Bronchial epithelial cell (primary cell): ENCODE data around the gene COL25A1. TPM values are rescaled to one million over a fixed set of nuclear protein-coding genes. Genes with fewer than 3 reads are reported as not detected.

Source experiments
- DNase-seq: peaks from one replicate; pipeline ENCODE4 v3.0.0-alpha.2; 2010; ENCODE audit warnings: low read depth
- FAIRE-seq: peaks from 2 replicates; lab custom pipeline; 2011; peaks lifted over from hg19 to GRCh38; lab: Jason Lieb, UNC
- H3K27me3 ChIP-seq: 2 replicates; pipeline ENCODE4 v1.5.1; 2011; ENCODE audit warnings: low read length; ENCODE audit not compliant: control insufficient read depth, insufficient read depth
- H3K36me3 ChIP-seq: 2 replicates; pipeline ENCODE4 v1.5.1; 2011; ENCODE audit warnings: low read length; ENCODE audit not compliant: control insufficient read depth, insufficient read depth
- H3K4me3 ChIP-seq: 2 replicates; pipeline ENCODE4 v1.5.1; 2011; ENCODE audit warnings: mild to moderate bottlenecking, low read depth, low read length, control low read depth
- total RNA-seq: library from RNA; depleted of rRNA; stranded (reverse); fragments of >200 nt; gene quantifications from 2 replicates; pipeline ENCODE4 v1.2.1, GENCODE V29; 2014
- TF ChIP-seq, protein P1 (sequence below): IDR thresholded peaks from 2 replicates; pipeline ENCODE4 v1.5.1; 2011; ENCODE audit warnings: mild to moderate bottlenecking, moderate library complexity, low read length, control low read depth, inconsistent platforms; ENCODE audit not compliant: insufficient read depth, severe bottlenecking

COL25A1 gene
- total RNA-seq, 1 donor from 2014 or later, result under 0.01 TPM

- FAIRE-seq (no peak), DNase-seq (no peak)
- TF ChIP-seq, protein P1, sequence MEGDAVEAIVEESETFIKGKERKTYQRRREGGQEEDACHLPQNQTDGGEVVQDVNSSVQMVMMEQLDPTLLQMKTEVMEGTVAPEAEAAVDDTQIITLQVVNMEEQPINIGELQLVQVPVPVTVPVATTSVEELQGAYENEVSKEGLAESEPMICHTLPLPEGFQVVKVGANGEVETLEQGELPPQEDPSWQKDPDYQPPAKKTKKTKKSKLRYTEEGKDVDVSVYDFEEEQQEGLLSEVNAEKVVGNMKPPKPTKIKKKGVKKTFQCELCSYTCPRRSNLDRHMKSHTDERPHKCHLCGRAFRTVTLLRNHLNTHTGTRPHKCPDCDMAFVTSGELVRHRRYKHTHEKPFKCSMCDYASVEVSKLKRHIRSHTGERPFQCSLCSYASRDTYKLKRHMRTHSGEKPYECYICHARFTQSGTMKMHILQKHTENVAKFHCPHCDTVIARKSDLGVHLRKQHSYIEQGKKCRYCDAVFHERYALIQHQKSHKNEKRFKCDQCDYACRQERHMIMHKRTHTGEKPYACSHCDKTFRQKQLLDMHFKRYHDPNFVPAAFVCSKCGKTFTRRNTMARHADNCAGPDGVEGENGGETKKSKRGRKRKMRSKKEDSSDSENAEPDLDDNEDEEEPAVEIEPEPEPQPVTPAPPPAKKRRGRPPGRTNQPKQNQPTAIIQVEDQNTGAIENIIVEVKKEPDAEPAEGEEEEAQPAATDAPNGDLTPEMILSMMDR, result no peak
- H3K36me3 ChIP-seq, result no peaks in the 10 kb centered on the region
- no peaks in the 10 kb centered on the region for H3K27me3 ChIP-seq
- no peak overlapping the region for H3K4me3 ChIP-seq
Observed at GRCh38 chr4:109199585-109199984, 102.9 kb downstream of the COL25A1 start.

DNA sequence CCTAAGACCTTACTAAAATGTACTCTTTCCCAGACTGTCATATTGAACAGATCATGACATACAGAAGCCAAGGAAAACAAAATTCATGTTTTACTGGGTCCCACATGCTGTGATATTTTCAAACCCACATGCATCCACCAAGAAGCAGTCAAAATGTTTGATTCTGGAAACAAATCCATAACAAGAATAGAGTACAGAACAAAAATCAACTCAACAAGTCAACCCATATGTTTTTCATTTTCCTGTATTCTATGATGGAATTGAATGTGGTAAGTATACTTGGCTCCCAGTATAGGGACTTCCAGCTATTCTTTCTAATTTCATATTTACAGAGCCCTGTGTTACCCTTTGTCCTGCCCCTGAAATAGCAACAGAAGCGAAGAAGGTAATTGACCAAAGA is 106.8 kb downstream of the COL25A1 start:
- no peak for FAIRE-seq
- Histone ChIP-seq H3K4me3 (no peak overlapping the region), H3K36me3 (no peaks in the 10 kb centered on the region), H3K27me3 (no peaks in the 10 kb centered on the region)
- no peak for DNase-seq
- TF ChIP-seq, protein P1, result no peak

DNA sequence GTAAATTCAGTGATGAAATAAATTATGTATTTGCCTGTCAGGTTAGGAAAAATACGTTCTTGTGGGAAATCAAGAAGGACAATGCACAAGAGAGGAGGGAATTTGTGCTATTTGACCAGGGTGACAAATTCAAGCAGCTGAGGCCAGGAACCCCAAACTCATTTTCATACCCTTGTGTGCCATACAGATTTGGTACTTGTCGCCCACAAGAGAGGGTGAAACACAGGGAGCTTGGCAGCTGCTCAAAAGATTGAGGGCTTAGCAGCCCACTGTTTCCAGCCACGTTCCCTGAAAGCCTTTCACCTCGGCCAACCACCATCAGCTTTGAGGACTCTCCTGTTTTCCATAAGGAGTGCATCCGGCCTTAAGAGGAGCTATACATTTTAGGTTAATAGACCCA is 111.2 kb downstream of the COL25A1 start:
- Histone ChIP-seq H3K36me3 (no peaks in the 10 kb centered on the region), H3K27me3 (no peaks in the 10 kb centered on the region), H3K4me3 (no peak overlapping the region)
- FAIRE-seq (no peak), DNase-seq (no peak)
- TF ChIP-seq, protein P1, result no peak

DNA sequence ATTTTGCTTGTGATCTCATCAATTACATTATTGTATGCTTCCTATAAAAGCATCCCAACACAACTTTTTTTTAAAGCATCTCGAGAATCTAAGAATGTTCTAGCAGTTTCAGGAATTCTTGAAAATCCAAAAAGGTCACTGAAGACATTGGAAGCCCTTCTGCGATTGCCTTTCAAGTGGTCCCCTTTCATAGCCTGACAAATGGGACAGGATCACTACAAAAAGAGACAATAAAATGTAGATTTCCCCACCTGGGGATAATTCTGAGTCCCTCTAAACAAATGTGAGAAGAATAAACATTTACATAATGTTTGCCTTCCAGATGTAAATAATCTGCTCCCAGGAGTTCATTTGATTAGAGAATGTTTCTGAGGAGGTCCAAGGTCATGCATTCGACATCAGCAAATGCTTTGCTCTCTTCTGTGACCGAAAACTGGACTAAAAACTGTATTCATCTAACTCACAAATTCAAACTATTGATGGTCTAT is 116.0 kb downstream of the COL25A1 start:
- H3K36me3 ChIP-seq, result no peaks in the 10 kb centered on the region

GRCh38 chr4:109185951-109186350 is 116.5 kb downstream of the COL25A1 start:
- FAIRE-seq (no peak), DNase-seq (no peak)
- Histone ChIP-seq H3K27me3 (no peaks in the 10 kb centered on the region), H3K4me3 (no peak overlapping the region), H3K36me3 (no peaks in the 10 kb centered on the region)
- TF ChIP-seq, protein P1, result no peak

More for the DNA sequence above, 116.0 kb downstream of the COL25A1 start:
- TF ChIP-seq, protein P1, result no peak
- FAIRE-seq (no peak), DNase-seq (no peak)
- Histone ChIP-seq H3K27me3 (no peaks in the 10 kb centered on the region), H3K4me3 (no peak overlapping the region)

- FAIRE-seq, result no peak
- H3K36me3 ChIP-seq, result no peaks in the 10 kb centered on the region
Observed at GRCh38 chr4:109185548-109185947, 116.9 kb downstream of the COL25A1 start.

More at GRCh38 chr4:109185548-109185947, 116.9 kb downstream of the COL25A1 start:
- TF ChIP-seq, protein P1, result no peak
- H3K27me3 ChIP-seq, result no peaks in the 10 kb centered on the region
- no peak overlapping the region for H3K4me3 ChIP-seq
- no peak for DNase-seq
